Endothelial cell of umbilical vein (primary cell): ENCODE results near the gene SEMA4B. TPM values are rescaled to one million over a fixed set of nuclear protein-coding genes. Genes with fewer than 3 reads are reported as not detected.
"Not testable (repeated sequence)": the region's sequence is repeated elsewhere in the genome, so short reads cannot be mapped to it uniquely, and the experiment has no call there.

Source experiments
- BruUV-seq: library from RNA; stranded (reverse); fragments of 400-500 nt; replicated peaks from 2 replicates; lab custom pipeline; 2021; lab: Mats Ljungman, UMichigan
- CTCF ChIA-PET: fragments of 300-600, 350-600 bp; sonication (Branson Sonifier 250); formaldehyde crosslinking; loops from one replicate; lab custom pipeline; 2021; ENCODE audit warnings: antibody characterized with exemption, inconsistent platforms; lab: Charles Lee
- POLR2A ChIA-PET: fragments of 300-600, 350-600 bp; sonication (Branson Sonifier 250); formaldehyde crosslinking; loops from one replicate; lab custom pipeline; 2021; ENCODE audit warnings: antibody characterized with exemption, inconsistent platforms; lab: Charles Lee
- DNase-seq: peaks from one replicate; pipeline ENCODE4 v3.0.0-alpha.2; 2011; ENCODE audit warnings: low read depth, low spot score
- FAIRE-seq: peaks from 2 replicates; lab custom pipeline; 2011; peaks lifted over from hg19 to GRCh38; lab: Jason Lieb, UNC
- H2AFZ ChIP-seq: 2 replicates; pipeline ENCODE4 v1.6.0; 2012; ENCODE audit warnings: low read depth, low read length, control low read depth, inconsistent platforms
- H3K27ac ChIP-seq: 2 replicates; pipeline ENCODE4 v1.5.1; 2011; ENCODE audit warnings: low read depth, mild to moderate bottlenecking, control low read depth, low read length, moderate library complexity; ENCODE audit not compliant: insufficient read depth
- H3K27me3 ChIP-seq, 2 experiments: 2 replicates each; pipeline versions ENCODE4 v1.6.0 to v1.6.1; 2011; ENCODE audit warnings: low read length in 2 of 2, mixed read lengths in 1 of 2; ENCODE audit not compliant: control insufficient read depth in 2 of 2, insufficient read depth in 2 of 2
- H3K36me3 ChIP-seq, 2 experiments: 2 replicates in 1 of 2; 3 replicates in 1 of 2; pipeline ENCODE4 v1.5.1; 2011; ENCODE audit warnings: low read length in 2 of 2, mild to moderate bottlenecking in 1 of 2, moderate library complexity in 1 of 2; ENCODE audit not compliant: control insufficient read depth in 2 of 2, insufficient read depth in 2 of 2; ENCODE audit errors: extremely low read depth in 1 of 2
- H3K4me1 ChIP-seq: 3 replicates; pipeline ENCODE4 v1.5.1; 2011; ENCODE audit warnings: mild to moderate bottlenecking, low read length; ENCODE audit not compliant: control insufficient read depth, insufficient read depth; ENCODE audit errors: extremely low read depth
- H3K4me2 ChIP-seq: 2 replicates; pipeline ENCODE4 v1.6.1; 2011; ENCODE audit warnings: low read length, control low read depth, mixed read lengths; ENCODE audit not compliant: insufficient read depth
- H3K4me3 ChIP-seq, 3 experiments: fragments of 200-600 bp in 1 of 3; sonication (generic), shearing (Covaris generic) in 1 of 3; replicated peaks in 1 of 3; 2 replicates each; pipeline ENCODE4 v1.5.1; 2011 to 2016; ENCODE audit warnings: control low read depth in 3 of 3, low read length in 3 of 3, mild to moderate bottlenecking in 2 of 3, inconsistent platforms in 1 of 3, low read depth in 1 of 3, moderate library complexity in 1 of 3; ENCODE audit not compliant: insufficient read depth in 1 of 3
- H3K79me2 ChIP-seq: 2 replicates; pipeline ENCODE4 v1.6.0; 2012; ENCODE audit warnings: low read length, inconsistent platforms; ENCODE audit not compliant: control insufficient read depth, insufficient read depth
- H3K9ac ChIP-seq: replicated peaks from 2 replicates; pipeline ENCODE3; 2011; ENCODE audit warnings: low read length, control low read depth; ENCODE audit not compliant: insufficient read depth; ENCODE audit errors: extremely low read depth
- H3K9me1 ChIP-seq: replicated peaks from 3 replicates; pipeline ENCODE4 v1.6.0; 2011; ENCODE audit warnings: mild to moderate bottlenecking, low read length; ENCODE audit not compliant: control insufficient read depth, insufficient read depth; ENCODE audit errors: extremely low read depth
- H3K9me3 ChIP-seq: replicated peaks from 2 replicates; pipeline ENCODE4 v1.5.1; 2012; ENCODE audit warnings: low read length, inconsistent platforms; ENCODE audit not compliant: control insufficient read depth, insufficient read depth
- H4K20me1 ChIP-seq: replicated peaks from 2 replicates; pipeline ENCODE3; 2011; ENCODE audit warnings: mild to moderate bottlenecking, low read length; ENCODE audit not compliant: control insufficient read depth, insufficient read depth; ENCODE audit errors: extremely low read depth
- dilution Hi-C: fragments of 300-500 bp; cut with MboI; formaldehyde crosslinking; loops from one replicate; pipeline ENCODE4 v1.15.0; 2019; ENCODE audit warnings: low sequenced_read_pairs; ENCODE audit not compliant: extremely low pct_ligation_motif_present
- intact Hi-C: fragments of 100-400 bp; cut with micrococcal nuclease; formaldehyde crosslinking; loops from one replicate; pipeline ENCODE4 v1.10.0; 2022
- polyA plus RNA-seq, 4 experiments: library from polyadenylated mRNA; depleted of rRNA in 3 of 4; stranded (reverse) in 3 of 4; unstranded in 1 of 4; fragments of >200 nt; gene quantifications; 2 replicates each; pipeline versions ENCODE4 v1.2.1 to v1.2.3, GENCODE V29; 2011 to 2012; ENCODE audit warnings: missing spikeins in 1 of 4
- small RNA-seq: library from RNA; depleted of rRNA; stranded (forward); fragments of <200 nt; gene quantifications from one replicate; pipeline ENCODE3, GENCODE V24; 2012; ENCODE audit warnings: low replicate concordance, low read depth; ENCODE audit not compliant: insufficient read depth, insufficient read length
- total RNA-seq: library from RNA; stranded (reverse); gene quantifications from 2 replicates; pipeline ENCODE4 v1.2.3, GENCODE V29; 2021

The SEMA4B gene
- total and polyA plus RNA-seq, 2 donors (not counting 3 experiments of a cell fraction or from before 2014, with no cell fraction given) = 6.1 to 7.1 TPM

DNA sequence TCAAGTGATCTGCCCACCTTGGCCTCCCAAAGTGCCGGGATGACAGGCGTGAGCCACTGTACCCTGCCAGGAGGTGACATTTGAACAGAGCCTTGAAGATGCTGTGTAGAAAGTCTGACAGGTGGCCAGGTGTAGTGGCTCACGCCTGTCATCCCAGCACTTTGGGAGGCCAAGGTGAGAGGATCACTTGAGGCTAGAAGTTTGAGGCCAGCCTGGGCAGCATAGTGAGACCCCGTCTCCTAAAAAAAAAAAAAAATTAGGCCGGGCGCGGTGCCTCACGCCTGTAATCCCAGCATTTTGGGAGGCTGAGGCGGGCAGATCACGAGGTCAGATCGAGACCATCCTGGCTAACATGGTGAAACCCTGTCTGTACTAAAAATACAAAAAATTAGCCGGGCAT lies 77.3 kb downstream of the SEMA4B start:
- dilution Hi-C loops, POLR2A ChIA-PET, FAIRE-seq: not testable (repeated sequence)

More for the DNA sequence above, 77.3 kb downstream of the SEMA4B start:
- H3K4me1 ChIP-seq, H3K9me1 ChIP-seq, H3K27ac ChIP-seq, H3K27me3 ChIP-seq, H4K20me1 ChIP-seq, DNase-seq, H3K79me2 ChIP-seq, intact Hi-C loops, H3K4me3 ChIP-seq, BruUV-seq, CTCF ChIA-PET, H2AFZ ChIP-seq, H3K36me3 ChIP-seq, H3K4me2 ChIP-seq, H3K9ac ChIP-seq, H3K9me3 ChIP-seq: not testable (repeated sequence)

Small RNA genes lying within 50 kb of the gene (small RNA-seq; reads per million reads assigned to genes)
- gene RN7SL346P = not detected

Other genes starting within 250 kb of the SEMA4B start
- 31.8 and 32.4 TPM in 2 replicates for gene ZNF710, start 200.0 kb upstream of the SEMA4B start, total RNA-seq
- 8.9 and 9.2 TPM in 2 replicates for gene ZNF710, start 200.0 kb upstream of the SEMA4B start, polyA plus RNA-seq
- 127 and 133 TPM in 2 replicates for gene IDH2, start 98.9 kb upstream of the SEMA4B start, total RNA-seq
- 123 and 137 TPM in 2 replicates for gene IDH2, start 98.9 kb upstream of the SEMA4B start, polyA plus RNA-seq
- gene CIB1, start 32.6 kb downstream of the SEMA4B start, total RNA-seq = 58.3 and 61.0 TPM in 2 replicates
- 105 and 137 TPM in 2 replicates for gene CIB1, start 32.6 kb downstream of the SEMA4B start, polyA plus RNA-seq
- 4.4 and 7.2 TPM in 2 replicates for gene GDPGP1, start 32.9 kb downstream of the SEMA4B start, total RNA-seq
- gene GDPGP1, start 32.9 kb downstream of the SEMA4B start, polyA plus RNA-seq = 4.8 and 6.0 TPM in 2 replicates
- gene TTLL13, start 48.2 kb downstream of the SEMA4B start, total RNA-seq = not detected in 2 replicates
- gene TTLL13, start 48.2 kb downstream of the SEMA4B start, polyA plus RNA-seq = 0.04 and 0.05 TPM in 2 replicates
- gene NGRN, start 64.3 kb downstream of the SEMA4B start, total RNA-seq = 56.5 and 60.7 TPM in 2 replicates
- gene NGRN, start 64.3 kb downstream of the SEMA4B start, polyA plus RNA-seq = 25.7 and 28.9 TPM in 2 replicates
- gene ZNF774, start 151.0 kb downstream of the SEMA4B start, total RNA-seq = 2.6 and 3.9 TPM in 2 replicates
- 0.89 and 0.98 TPM in 2 replicates for gene ZNF774, start 151.0 kb downstream of the SEMA4B start, polyA plus RNA-seq
- gene IQGAP1, start 186.9 kb downstream of the SEMA4B start, total RNA-seq = 244 and 258 TPM in 2 replicates
- gene IQGAP1, start 186.9 kb downstream of the SEMA4B start, polyA plus RNA-seq = 82.2 and 84.7 TPM in 2 replicates